ENCODE results near the gene COL6A6. TPM values are rescaled to one million over a fixed set of nuclear protein-coding genes. Genes with fewer than 3 reads are reported as not detected.

COL6A6 gene
- total RNA-seq, 1 experiment from 2014 or later = not detected

DNA sequence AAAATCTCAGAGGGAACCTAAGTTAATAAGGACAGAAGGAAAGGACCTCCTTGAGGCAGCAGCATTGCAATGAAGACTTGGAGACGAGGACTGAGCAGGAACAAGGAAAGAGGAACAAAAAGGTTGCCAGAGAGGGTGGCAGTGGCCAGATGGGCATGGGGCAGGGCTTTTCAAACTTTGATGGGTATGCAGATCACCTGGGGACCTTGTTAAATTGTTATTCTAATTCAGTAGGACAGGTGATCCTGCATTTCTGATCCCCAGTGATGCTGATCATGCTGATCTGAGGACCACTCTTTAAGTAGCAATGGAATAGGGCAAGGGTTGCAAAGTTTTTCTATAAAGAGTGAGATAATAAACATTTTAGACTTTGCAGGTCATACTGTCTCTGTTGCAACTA, 11.1 kb downstream of the COL6A6 start:
- no peak overlapping the region for H3K9ac ChIP-seq (ENCODE audit: low read length)
- no peaks in the 10 kb centered on the region for H3K9me3 ChIP-seq (ENCODE audit: control insufficient read depth in 1 of 2, insufficient read depth in 1 of 2, low read depth in 1 of 2, low read length in 2 of 2)
- ChIA-PET CTCF (no interaction called here), POLR2A (no interaction called here), RAD21 (ENCODE audit: low non-redundant PET in 1 of 2, low total read pairs in 2 of 2, uncharacterized antibody in 2 of 2, unreplicated experiment in 2 of 2) (no interaction called here)
- H3K27ac ChIP-seq (ENCODE audit: low read depth, low read length) = no peak overlapping the region
- no peak overlapping the region for H3K4me2 ChIP-seq (ENCODE audit: low read length)
- intact Hi-C loops (cut with micrococcal nuclease) = no loop called here
- peaks cover 75% of the 10 kb centered on the region for H3K27me3 ChIP-seq (ENCODE audit: insufficient read depth, low read length)
- no peaks in the 10 kb centered on the region for H3K79me2 ChIP-seq (ENCODE audit: insufficient read depth, low read length)
- ATAC-seq (no peak), DNase-seq (ENCODE audit: low read depth, low spot score) (no peak)
- H2AFZ ChIP-seq (ENCODE audit: low read depth, low read length, poor library complexity, severe bottlenecking) = no peak overlapping the region
- TF ChIP-seq ZFX (IDR thresholded peaks at IDR 0.05) (no peak), SRF (IDR thresholded peaks at IDR 0.05; ENCODE audit: low read depth) (no peak), EZH2phosphoT487 (IDR thresholded peaks at IDR 0.05; ENCODE audit: borderline replicate concordance) (no peak), ZNF274 (IDR thresholded peaks at IDR 0.05; ENCODE audit: low read depth, low read length) (no peak), CBX3 (IDR thresholded peaks at IDR 0.05; ENCODE audit: low read depth) (no peak), ELF1 (IDR thresholded peaks at IDR 0.05; ENCODE audit: borderline replicate concordance, low read depth) (no peak), POLR2AphosphoS5 (IDR thresholded peaks at IDR 0.05; ENCODE audit: low read depth, low read length) (no peak), YY1 (IDR thresholded peaks at IDR 0.05; ENCODE audit: extremely low read depth, insufficient replicate concordance, low read depth, low read length) (no peak), SP1 (IDR thresholded peaks at IDR 0.05; ENCODE audit: low read depth) (no peak), POLR2A (IDR thresholded peaks at IDR 0.05; ENCODE audit: borderline replicate concordance, extremely low read depth, insufficient read depth, insufficient read length) (no peak), EZH2 (IDR thresholded peaks at IDR 0.05) (no peak)
- TF ChIP-seq, protein P1, sequence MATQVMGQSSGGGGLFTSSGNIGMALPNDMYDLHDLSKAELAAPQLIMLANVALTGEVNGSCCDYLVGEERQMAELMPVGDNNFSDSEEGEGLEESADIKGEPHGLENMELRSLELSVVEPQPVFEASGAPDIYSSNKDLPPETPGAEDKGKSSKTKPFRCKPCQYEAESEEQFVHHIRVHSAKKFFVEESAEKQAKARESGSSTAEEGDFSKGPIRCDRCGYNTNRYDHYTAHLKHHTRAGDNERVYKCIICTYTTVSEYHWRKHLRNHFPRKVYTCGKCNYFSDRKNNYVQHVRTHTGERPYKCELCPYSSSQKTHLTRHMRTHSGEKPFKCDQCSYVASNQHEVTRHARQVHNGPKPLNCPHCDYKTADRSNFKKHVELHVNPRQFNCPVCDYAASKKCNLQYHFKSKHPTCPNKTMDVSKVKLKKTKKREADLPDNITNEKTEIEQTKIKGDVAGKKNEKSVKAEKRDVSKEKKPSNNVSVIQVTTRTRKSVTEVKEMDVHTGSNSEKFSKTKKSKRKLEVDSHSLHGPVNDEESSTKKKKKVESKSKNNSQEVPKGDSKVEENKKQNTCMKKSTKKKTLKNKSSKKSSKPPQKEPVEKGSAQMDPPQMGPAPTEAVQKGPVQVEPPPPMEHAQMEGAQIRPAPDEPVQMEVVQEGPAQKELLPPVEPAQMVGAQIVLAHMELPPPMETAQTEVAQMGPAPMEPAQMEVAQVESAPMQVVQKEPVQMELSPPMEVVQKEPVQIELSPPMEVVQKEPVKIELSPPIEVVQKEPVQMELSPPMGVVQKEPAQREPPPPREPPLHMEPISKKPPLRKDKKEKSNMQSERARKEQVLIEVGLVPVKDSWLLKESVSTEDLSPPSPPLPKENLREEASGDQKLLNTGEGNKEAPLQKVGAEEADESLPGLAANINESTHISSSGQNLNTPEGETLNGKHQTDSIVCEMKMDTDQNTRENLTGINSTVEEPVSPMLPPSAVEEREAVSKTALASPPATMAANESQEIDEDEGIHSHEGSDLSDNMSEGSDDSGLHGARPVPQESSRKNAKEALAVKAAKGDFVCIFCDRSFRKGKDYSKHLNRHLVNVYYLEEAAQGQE (IDR thresholded peaks at IDR 0.05; ENCODE audit: low read depth) = no peak
- TF ChIP-seq, protein P2, sequence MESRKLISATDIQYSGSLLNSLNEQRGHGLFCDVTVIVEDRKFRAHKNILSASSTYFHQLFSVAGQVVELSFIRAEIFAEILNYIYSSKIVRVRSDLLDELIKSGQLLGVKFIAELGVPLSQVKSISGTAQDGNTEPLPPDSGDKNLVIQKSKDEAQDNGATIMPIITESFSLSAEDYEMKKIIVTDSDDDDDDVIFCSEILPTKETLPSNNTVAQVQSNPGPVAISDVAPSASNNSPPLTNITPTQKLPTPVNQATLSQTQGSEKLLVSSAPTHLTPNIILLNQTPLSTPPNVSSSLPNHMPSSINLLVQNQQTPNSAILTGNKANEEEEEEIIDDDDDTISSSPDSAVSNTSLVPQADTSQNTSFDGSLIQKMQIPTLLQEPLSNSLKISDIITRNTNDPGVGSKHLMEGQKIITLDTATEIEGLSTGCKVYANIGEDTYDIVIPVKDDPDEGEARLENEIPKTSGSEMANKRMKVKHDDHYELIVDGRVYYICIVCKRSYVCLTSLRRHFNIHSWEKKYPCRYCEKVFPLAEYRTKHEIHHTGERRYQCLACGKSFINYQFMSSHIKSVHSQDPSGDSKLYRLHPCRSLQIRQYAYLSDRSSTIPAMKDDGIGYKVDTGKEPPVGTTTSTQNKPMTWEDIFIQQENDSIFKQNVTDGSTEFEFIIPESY (IDR thresholded peaks at IDR 0.05; ENCODE audit: extremely low read depth, insufficient replicate concordance, low read length) = no peak
- TF ChIP-seq, protein P3, sequence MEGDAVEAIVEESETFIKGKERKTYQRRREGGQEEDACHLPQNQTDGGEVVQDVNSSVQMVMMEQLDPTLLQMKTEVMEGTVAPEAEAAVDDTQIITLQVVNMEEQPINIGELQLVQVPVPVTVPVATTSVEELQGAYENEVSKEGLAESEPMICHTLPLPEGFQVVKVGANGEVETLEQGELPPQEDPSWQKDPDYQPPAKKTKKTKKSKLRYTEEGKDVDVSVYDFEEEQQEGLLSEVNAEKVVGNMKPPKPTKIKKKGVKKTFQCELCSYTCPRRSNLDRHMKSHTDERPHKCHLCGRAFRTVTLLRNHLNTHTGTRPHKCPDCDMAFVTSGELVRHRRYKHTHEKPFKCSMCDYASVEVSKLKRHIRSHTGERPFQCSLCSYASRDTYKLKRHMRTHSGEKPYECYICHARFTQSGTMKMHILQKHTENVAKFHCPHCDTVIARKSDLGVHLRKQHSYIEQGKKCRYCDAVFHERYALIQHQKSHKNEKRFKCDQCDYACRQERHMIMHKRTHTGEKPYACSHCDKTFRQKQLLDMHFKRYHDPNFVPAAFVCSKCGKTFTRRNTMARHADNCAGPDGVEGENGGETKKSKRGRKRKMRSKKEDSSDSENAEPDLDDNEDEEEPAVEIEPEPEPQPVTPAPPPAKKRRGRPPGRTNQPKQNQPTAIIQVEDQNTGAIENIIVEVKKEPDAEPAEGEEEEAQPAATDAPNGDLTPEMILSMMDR (IDR thresholded peaks at IDR 0.05 in 2 of 3, conservative IDR thresholded peaks at IDR 0.05 in 1 of 3; ENCODE audit: borderline replicate concordance in 1 of 3, insufficient read depth in 1 of 3, low read depth in 2 of 3, low read length in 2 of 3) = no peak
- TF ChIP-seq, protein P4, sequence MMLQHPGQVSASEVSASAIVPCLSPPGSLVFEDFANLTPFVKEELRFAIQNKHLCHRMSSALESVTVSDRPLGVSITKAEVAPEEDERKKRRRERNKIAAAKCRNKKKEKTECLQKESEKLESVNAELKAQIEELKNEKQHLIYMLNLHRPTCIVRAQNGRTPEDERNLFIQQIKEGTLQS (IDR thresholded peaks at IDR 0.05) = no peak
- TF ChIP-seq, protein P5, sequence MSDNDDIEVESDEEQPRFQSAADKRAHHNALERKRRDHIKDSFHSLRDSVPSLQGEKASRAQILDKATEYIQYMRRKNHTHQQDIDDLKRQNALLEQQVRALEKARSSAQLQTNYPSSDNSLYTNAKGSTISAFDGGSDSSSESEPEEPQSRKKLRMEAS (IDR thresholded peaks at IDR 0.05) = no peak
- H3K4me1 ChIP-seq (ENCODE audit: control insufficient read depth in 1 of 2, insufficient read depth in 2 of 2, low read length in 2 of 2) = no peaks in the 10 kb centered on the region
- H3K4me3 ChIP-seq (replicated peaks in 1 of 2; ENCODE audit: low read depth in 1 of 2, low read length in 2 of 2) = no peak overlapping the region
- no TSS peak for BruUV-seq (replicated peaks)
- H3K36me3 ChIP-seq (ENCODE audit: control insufficient read depth in 1 of 2, insufficient read depth in 2 of 2, low read length in 2 of 2) = no peaks in the 10 kb centered on the region
- H4K20me1 ChIP-seq (ENCODE audit: insufficient read depth) = no peaks in the 10 kb centered on the region
- no peaks in the 10 kb centered on the region for H3K9me2 ChIP-seq (ENCODE audit: insufficient read depth)
